Osteoblast (primary cell): ENCODE measurements around the gene USP19. TPM values are rescaled to one million over a fixed set of nuclear protein-coding genes. Genes with fewer than 3 reads are reported as not detected.

Source experiments
- DNase-seq: peaks from one replicate; pipeline ENCODE4 v3.0.0; 2011; ENCODE audit warnings: low spot score, mixed read lengths; ENCODE audit not compliant: insufficient read length; ENCODE audit errors: missing footprints
- H2AFZ ChIP-seq: 2 replicates; pipeline ENCODE4 v1.6.0; 2011; ENCODE audit warnings: mild to moderate bottlenecking, low read length
- H3K27ac ChIP-seq: 2 replicates; pipeline ENCODE4 v1.5.1; 2011; ENCODE audit warnings: mild to moderate bottlenecking, low read depth, low read length, moderate library complexity
- H3K27me3 ChIP-seq: 2 replicates; pipeline ENCODE4 v1.6.0; 2012; ENCODE audit warnings: mild to moderate bottlenecking, control low read depth, inconsistent platforms, low read length, moderate library complexity; ENCODE audit not compliant: insufficient read depth
- H3K36me3 ChIP-seq: 2 replicates; pipeline ENCODE4 v1.5.1; 2011; ENCODE audit warnings: mild to moderate bottlenecking, low read length, control low read depth, moderate library complexity; ENCODE audit not compliant: insufficient read depth
- H3K4me1 ChIP-seq: 2 replicates; pipeline ENCODE4 v1.5.1; 2011; ENCODE audit warnings: mild to moderate bottlenecking, low read length, control low read depth, moderate library complexity; ENCODE audit not compliant: insufficient read depth
- H3K4me2 ChIP-seq: 2 replicates; pipeline ENCODE4 v1.6.0; 2011; ENCODE audit warnings: mild to moderate bottlenecking, low read length; ENCODE audit not compliant: insufficient read depth
- H3K4me3 ChIP-seq: fragments of 200-600 bp; sonication (generic); 3 replicates; pipeline ENCODE4 v1.5.1; 2012; ENCODE audit warnings: mild to moderate bottlenecking, low read length, inconsistent platforms; ENCODE audit not compliant: insufficient read depth
- H3K79me2 ChIP-seq: 2 replicates; pipeline ENCODE4 v1.6.0; 2012; ENCODE audit warnings: mild to moderate bottlenecking, low read length, control low read depth, inconsistent platforms; ENCODE audit not compliant: insufficient read depth
- H3K9me3 ChIP-seq: 2 replicates; pipeline ENCODE4 v1.5.1; 2011; ENCODE audit warnings: low read depth, low read length, control low read depth
- H4K20me1 ChIP-seq: 2 replicates; pipeline ENCODE4 v1.6.0; 2012; ENCODE audit warnings: mild to moderate bottlenecking, low read length, control low read depth; ENCODE audit not compliant: insufficient read depth
- total RNA-seq: library from RNA; depleted of rRNA; stranded (reverse); fragments of >200 nt; gene quantifications from 2 replicates; pipeline ENCODE4 v1.2.3, GENCODE V29; 2012
- TF ChIP-seq, protein P1 (sequence below): IDR thresholded peaks from 2 replicates; pipeline ENCODE4 v1.5.1; 2011; ENCODE audit warnings: mild to moderate bottlenecking, low read depth, low read length, moderate library complexity; ENCODE audit errors: extremely low read depth

The USP19 gene
- total RNA-seq, 1 donor = 49.6 TPM

- peak; percentile 97 for DNase-seq
- Histone ChIP-seq H3K36me3 (peaks cover 21% of the 10 kb centered on the region), H3K4me1 (peaks cover 17% of the 10 kb centered on the region), H3K9me3 (no peaks in the 10 kb centered on the region), H3K4me2 (peak within 1 kb of the TSS; percentile 83), H4K20me1 (peaks cover 13% of the 10 kb centered on the region), H3K27ac (peak within 1 kb of the TSS; percentile 98), H3K27me3 (no peaks in the 10 kb centered on the region), H3K79me2 (peaks cover 41% of the 10 kb centered on the region), H3K4me3 (peak within 1 kb of the TSS; percentile 92), H2AFZ (peak within 1 kb of the TSS; percentile 89)
- TF ChIP-seq, protein P1, sequence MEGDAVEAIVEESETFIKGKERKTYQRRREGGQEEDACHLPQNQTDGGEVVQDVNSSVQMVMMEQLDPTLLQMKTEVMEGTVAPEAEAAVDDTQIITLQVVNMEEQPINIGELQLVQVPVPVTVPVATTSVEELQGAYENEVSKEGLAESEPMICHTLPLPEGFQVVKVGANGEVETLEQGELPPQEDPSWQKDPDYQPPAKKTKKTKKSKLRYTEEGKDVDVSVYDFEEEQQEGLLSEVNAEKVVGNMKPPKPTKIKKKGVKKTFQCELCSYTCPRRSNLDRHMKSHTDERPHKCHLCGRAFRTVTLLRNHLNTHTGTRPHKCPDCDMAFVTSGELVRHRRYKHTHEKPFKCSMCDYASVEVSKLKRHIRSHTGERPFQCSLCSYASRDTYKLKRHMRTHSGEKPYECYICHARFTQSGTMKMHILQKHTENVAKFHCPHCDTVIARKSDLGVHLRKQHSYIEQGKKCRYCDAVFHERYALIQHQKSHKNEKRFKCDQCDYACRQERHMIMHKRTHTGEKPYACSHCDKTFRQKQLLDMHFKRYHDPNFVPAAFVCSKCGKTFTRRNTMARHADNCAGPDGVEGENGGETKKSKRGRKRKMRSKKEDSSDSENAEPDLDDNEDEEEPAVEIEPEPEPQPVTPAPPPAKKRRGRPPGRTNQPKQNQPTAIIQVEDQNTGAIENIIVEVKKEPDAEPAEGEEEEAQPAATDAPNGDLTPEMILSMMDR = peak; percentile 82
Measured at GRCh38 chr3:49093853-49094767, 26.5 kb downstream of the USP19 start, which contains the start of gene QRICH1. TSS of gene QRICH1 (minus strand) at chr3:49094071. CDS start at chr3:49077017, 17,054 bp downstream.

DNA sequence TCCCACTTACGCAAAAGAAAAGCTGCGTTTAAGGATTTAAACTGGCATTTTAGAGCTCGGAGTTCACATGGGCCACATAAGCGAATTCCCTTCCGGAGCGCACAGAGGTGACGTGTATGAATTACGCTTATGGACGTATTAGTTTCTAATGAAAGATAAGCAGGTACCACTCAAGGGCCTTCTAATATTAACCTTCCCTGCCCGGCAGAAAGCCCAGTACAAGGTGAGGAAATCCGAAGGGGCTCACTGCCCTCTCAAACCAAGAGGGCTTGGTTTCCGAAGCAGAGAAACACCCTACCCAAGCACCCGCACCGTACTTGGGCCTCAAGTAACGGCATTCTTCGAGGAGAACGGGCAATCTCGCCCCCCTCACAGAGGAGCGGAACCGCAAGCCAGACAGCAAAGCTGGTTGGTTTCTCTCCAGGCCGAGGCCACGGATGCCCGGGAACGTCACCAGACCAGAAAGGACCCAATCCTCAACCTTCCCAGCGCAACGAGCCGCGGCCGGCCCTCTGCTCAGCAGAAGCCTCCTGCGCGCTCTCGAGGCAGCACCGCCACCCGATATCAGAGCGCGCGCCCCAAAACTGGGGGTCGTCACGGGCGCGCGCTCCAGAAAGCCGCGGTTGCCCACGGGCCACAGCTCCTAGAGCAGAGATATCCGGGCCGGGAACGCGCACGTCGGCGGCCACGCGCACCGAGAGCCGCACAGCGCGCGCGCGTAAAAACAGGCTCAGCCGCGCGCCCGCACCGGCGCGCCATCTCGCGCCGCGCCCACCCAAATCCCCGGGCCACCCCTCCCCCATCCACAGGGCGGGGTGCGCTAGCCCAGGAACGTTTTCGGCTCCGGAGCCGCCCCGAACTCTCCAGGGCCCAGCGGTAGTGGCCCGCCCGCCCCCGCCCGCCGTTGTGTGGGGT, 27.4 kb downstream of the USP19 start:
- Histone ChIP-seq H2AFZ (peak overlapping the region; percentile 83), H3K4me3 (peak overlapping the region; percentile 92), H3K79me2 (peaks cover 50% of the 10 kb centered on the region), H3K27ac (peak overlapping the region; percentile 98), H3K9me3 (no peaks in the 10 kb centered on the region), H3K4me2 (peak overlapping the region; percentile 83), H3K36me3 (peaks cover 17% of the 10 kb centered on the region), H4K20me1 (peaks cover 22% of the 10 kb centered on the region), H3K4me1 (peaks cover 17% of the 10 kb centered on the region), H3K27me3 (no peaks in the 10 kb centered on the region)
- TF ChIP-seq, protein P1 = no peak
- DNase-seq = peak; percentile 91

DNA sequence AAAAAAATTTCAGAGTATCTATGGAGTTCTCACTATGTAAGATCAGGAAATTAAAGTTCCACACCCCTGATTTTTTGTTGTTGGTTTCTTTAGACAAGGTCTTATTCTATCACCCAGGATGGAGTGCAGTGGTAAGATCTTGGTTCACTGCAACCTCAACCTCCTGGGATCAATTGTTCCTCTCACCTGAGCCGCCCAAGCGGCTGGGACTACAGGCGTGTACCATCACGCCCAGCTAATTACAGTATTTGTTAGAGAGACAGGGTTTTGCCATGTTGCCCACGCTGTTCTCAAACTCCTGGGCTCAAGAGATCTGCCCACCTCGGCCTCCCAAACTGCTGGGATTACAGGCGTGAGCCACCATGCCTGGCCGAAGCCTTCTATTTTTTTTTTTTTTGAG, 39.2 kb downstream of the USP19 start:
- DNase-seq = no peak
- Histone ChIP-seq H3K36me3 (peaks cover 23% of the 10 kb centered on the region), H3K4me2 (no peak overlapping the region), H2AFZ (no peak overlapping the region), H3K9me3 (no peaks in the 10 kb centered on the region), H3K79me2 (peaks cover 94% of the 10 kb centered on the region), H3K4me3 (no peak overlapping the region), H3K4me1 (no peaks in the 10 kb centered on the region), H3K27ac (no peak overlapping the region), H4K20me1 (peaks cover 32% of the 10 kb centered on the region), H3K27me3 (no peaks in the 10 kb centered on the region)
- TF ChIP-seq, protein P1 = no peak
